Progenitor cell of endocrine pancreas (in vitro differentiated cells): ENCODE results near the gene NUPR1. TPM values are rescaled to one million over a fixed set of nuclear protein-coding genes. Genes with fewer than 3 reads are reported as not detected.

Experiments used
- DNase-seq: peaks from one replicate; pipeline ENCODE4 v3.0.0; 2021; ENCODE audit warnings: low spot score; ENCODE audit not compliant: unreplicated experiment
- H3K27ac Mint-ChIP-seq: 2 replicates; pipeline ENCODE4 v1.8.0; 2021; ENCODE audit warnings: mild to moderate bottlenecking, moderate library complexity, mixed read lengths
- H3K27me3 Mint-ChIP-seq: 2 replicates; pipeline ENCODE4 v1.8.0; 2021; ENCODE audit warnings: mixed read lengths
- H3K36me3 Mint-ChIP-seq: 2 replicates; pipeline ENCODE4 v1.8.0; 2022; ENCODE audit warnings: mixed read lengths; ENCODE audit not compliant: insufficient read depth
- H3K4me1 Mint-ChIP-seq: 2 replicates; pipeline ENCODE4 v1.8.0; 2021; ENCODE audit warnings: low read depth, mixed read lengths
- H3K4me3 Mint-ChIP-seq: 2 replicates; pipeline ENCODE4 v1.8.0; 2021; ENCODE audit warnings: low read depth, mild to moderate bottlenecking, moderate library complexity, mixed read lengths
- H3K9me3 Mint-ChIP-seq: 2 replicates; pipeline ENCODE4 v1.8.0; 2021; ENCODE audit warnings: low read depth, mixed read lengths
- long read RNA-seq: library from polyadenylated mRNA; unstranded; transcript quantifications from one replicate; pipeline ENCODE4 v2.0.0, GENCODE V29; 2020
- total RNA-seq: library from RNA; stranded (reverse); gene quantifications from 2 replicates; pipeline ENCODE4 v1.2.1, GENCODE V29; 2021
- TF ChIP-seq, protein P1 (sequence below): fragments of 200-600 bp; sonication (generic); IDR thresholded peaks from one replicate; pipeline ENCODE4 v1.5.0; 2021; ENCODE audit warnings: antibody characterized with exemption, mild to moderate bottlenecking; ENCODE audit not compliant: unreplicated experiment

NUPR1 gene, protein sequence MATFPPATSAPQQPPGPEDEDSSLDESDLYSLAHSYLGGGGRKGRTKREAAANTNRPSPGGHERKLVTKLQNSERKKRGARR
- not detected in 2 replicates for total RNA-seq
- long read RNA-seq = 0 reads

DNA sequence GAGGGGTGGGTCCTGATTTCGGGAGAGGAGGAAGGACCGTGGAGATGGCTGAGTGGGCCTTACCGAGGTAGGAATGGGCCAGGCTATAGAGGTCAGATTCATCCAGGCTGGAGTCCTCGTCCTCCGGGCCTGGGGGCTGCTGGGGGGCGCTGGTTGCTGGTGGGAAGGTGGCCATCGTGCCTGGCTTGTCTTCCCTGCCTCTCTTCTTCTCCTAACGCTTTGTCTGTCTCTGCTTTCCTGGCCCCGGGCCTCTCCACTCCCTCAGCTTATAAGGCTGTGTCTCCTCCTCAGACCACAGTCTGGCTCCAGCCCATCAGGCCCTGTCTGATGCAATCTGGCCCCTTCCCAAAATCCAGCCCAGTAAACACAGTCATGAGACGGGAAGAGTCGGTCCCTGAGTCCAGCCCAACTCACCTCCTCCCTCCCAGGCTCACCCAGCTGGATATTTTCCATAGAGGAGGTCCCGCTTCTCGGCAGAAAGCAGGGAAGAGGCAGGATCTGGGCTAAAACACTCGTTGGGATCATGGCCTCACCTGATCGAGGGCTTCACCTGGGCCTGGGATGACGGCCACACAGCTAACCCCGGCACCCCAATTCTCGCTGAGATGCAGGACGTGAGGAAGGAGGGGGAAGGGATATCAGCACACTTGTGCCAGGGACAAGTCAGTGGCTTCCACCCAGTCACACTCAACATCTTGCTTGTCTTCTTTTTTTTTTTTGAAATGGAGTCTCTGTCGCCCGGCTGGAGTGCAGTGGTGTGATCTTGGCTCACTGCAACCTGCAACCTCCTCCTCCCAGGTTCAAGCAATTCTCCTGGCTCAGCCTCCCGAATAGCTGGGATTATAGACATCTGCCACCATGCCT, at the start of gene NUPR1:
Gene NUPR1 (minus strand): TSS at position 242 of the 864 bp plus-strand sequence. CDS start 67 bp downstream, at position 175.
- Mint-ChIP-seq H3K9me3 (no peaks in the 10 kb centered on the region), H3K27ac (no peak within 1 kb of the TSS), H3K4me3 (no peak within 1 kb of the TSS), H3K4me1 (peaks cover 3% of the 10 kb centered on the region), H3K27me3 (no peaks in the 10 kb centered on the region), H3K36me3 (no peaks in the 10 kb centered on the region)
- DNase-seq = no peak
- TF ChIP-seq, protein P1, sequence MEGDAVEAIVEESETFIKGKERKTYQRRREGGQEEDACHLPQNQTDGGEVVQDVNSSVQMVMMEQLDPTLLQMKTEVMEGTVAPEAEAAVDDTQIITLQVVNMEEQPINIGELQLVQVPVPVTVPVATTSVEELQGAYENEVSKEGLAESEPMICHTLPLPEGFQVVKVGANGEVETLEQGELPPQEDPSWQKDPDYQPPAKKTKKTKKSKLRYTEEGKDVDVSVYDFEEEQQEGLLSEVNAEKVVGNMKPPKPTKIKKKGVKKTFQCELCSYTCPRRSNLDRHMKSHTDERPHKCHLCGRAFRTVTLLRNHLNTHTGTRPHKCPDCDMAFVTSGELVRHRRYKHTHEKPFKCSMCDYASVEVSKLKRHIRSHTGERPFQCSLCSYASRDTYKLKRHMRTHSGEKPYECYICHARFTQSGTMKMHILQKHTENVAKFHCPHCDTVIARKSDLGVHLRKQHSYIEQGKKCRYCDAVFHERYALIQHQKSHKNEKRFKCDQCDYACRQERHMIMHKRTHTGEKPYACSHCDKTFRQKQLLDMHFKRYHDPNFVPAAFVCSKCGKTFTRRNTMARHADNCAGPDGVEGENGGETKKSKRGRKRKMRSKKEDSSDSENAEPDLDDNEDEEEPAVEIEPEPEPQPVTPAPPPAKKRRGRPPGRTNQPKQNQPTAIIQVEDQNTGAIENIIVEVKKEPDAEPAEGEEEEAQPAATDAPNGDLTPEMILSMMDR = no peak

DNA sequence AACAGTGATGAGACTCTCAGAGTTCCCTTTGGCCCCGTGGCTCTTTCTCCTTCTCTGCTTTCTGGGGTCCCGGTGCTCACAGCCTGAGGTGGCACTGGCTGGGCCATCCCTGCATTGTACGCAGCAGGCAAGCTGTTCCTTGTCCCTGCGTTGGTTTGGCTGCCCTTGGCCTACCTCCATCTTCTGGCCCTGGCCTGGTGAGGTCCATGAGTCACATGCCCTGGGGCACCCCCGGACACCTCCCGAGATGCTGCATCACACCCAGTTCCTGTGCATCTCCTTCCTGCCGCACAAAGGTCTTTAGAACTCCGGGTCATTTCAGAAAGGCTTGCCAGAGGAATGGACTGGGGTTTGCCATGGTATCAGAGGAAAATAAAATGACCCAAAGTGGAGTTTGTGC, 48.6 kb upstream of the NUPR1 start:
- Mint-ChIP-seq H3K4me1 (no peaks in the 10 kb centered on the region), H3K4me3 (no peak overlapping the region), H3K9me3 (no peaks in the 10 kb centered on the region), H3K27ac (no peak overlapping the region), H3K27me3 (no peaks in the 10 kb centered on the region), H3K36me3 (peaks cover 26% of the 10 kb centered on the region)
- DNase-seq = no peak
- TF ChIP-seq, protein P1 = no peak

DNA sequence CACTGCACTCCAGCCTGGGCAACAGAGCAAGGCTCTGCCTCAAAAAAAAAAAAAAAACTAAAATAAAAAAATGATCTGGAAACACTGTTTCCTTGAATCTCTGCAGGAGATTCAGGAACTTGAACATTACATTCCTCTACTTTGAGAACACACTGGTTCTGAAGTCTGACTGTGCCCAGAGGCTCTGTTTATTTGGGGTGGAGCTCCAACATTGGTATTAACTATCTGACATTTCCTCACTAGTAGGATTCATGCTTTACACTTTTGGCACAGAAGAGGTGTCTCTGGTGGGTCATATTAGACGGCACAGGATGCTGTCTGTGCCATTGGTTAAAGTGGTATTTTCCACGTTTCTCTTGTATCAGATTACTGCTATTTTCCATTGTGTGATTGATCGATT, 47.7 kb upstream of the NUPR1 start:
- Mint-ChIP-seq H3K27me3 (no peaks in the 10 kb centered on the region), H3K9me3 (no peaks in the 10 kb centered on the region), H3K4me1 (no peaks in the 10 kb centered on the region), H3K27ac (no peak overlapping the region), H3K4me3 (no peak overlapping the region), H3K36me3 (peaks cover 28% of the 10 kb centered on the region)
- no peak for DNase-seq
- TF ChIP-seq, protein P1 = no peak

DNA sequence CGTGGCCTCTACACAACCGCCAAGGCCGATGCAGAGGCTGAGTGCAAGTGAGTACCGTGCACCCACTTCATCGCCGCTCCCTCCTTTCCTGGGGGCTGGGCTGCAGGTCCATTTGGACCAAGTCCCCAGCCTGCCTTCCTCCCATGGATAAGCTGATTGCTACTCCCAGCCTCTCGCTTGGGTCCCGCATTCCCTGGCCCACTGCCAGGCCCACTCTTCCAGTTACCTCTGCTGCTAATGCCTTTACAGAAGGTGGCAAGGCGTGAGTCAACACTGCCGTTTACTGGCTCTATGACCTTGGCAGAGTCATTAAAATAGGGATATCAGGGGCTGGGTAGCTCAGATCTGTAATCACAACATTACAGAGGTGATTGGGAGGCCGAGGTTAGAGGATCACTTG, 46.9 kb upstream of the NUPR1 start:
- Mint-ChIP-seq H3K27ac (no peak overlapping the region), H3K4me1 (no peaks in the 10 kb centered on the region), H3K4me3 (no peak overlapping the region), H3K9me3 (no peaks in the 10 kb centered on the region), H3K36me3 (peaks cover 27% of the 10 kb centered on the region), H3K27me3 (no peaks in the 10 kb centered on the region)
- TF ChIP-seq, protein P1 = no peak
- no peak for DNase-seq

DNA sequence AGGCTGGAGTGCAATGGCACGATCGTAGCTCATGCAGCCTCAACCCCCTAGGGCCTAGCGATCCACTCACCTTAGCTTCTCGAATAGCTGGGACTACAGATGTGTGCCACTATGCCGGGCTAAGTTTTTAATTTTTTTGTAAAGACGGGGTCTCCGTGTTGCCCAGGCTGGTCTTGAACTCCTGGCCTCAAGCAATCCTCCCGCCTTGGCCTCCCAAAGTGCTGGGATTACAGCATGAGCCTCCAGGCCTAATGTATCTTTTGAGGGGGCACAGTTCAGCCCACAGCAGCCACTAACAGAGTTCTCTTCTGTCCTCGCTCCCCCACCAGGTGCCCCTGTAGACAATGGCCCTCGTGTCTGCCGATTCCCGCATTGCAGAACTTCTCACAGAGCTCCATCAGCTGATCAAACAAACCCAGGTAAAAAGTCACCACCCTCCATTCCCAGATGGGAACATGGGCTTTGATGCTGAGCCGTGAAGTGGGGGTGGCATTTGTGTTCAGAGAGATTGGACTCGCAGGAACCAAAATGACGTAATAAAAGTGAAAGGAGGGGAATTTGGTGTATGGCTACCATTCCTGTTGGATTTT, 42.0 kb upstream of the NUPR1 start:
- H3K27ac Mint-ChIP-seq = no peak overlapping the region
- H3K27me3 Mint-ChIP-seq = no peaks in the 10 kb centered on the region
- H3K9me3 Mint-ChIP-seq = no peaks in the 10 kb centered on the region
- H3K4me3 Mint-ChIP-seq = no peak overlapping the region
- no peaks in the 10 kb centered on the region for H3K4me1 Mint-ChIP-seq
- H3K36me3 Mint-ChIP-seq = peaks cover 24% of the 10 kb centered on the region
- TF ChIP-seq, protein P1 = no peak
- no peak for DNase-seq
